GDM1 (cell line): ENCODE results near the gene CDY2B.
"Not testable (repeated sequence)": the region's sequence is repeated elsewhere in the genome, so short reads cannot be mapped to it uniquely, and the experiment has no call there.

ENCODE experiments used
- DNase-seq: peaks from one replicate; lab custom pipeline; 2025; lab: John Stamatoyannopoulos, UW

Gene CDY2B, protein sequence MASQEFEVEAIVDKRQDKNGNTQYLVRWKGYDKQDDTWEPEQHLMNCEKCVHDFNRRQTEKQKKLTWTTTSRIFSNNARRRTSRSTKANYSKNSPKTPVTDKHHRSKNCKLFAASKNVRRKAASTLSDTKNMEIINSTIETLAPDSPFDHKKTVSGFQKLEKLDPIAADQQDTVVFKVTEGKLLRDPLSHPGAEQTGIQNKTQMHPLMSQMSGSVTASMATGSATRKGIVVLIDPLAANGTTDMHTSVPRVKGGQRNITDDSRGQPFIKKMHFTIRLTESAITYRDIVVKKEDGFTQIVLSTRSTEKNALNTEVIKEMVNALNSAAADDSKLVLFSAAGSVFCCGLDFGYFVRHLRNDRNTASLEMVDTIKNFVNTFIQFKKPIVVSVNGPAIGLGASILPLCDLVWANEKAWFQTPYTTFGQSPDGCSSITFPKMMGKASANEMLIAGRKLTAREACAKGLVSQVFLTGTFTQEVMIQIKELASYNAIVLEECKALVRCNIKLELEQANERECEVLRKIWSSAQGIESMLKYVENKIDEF

DNA sequence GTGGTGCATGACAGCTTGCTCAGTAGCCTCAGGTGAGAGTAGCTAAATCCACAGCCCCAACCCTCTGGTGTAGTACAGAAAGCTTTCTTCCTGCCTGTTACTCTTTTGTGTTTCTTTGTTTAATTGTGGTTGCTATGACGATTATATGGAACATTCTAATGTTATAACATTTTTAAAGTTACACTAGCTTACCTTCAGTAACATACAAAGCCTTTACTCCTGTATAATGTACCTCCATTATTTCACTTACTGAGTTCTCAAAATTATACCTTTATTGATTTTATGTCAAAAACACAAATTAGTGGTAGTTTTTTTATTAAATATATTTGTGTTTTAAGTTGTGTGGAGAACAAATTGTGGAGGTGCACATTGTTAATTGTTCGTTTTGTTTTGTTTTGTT lies at the start of gene CDY2B:
Gene CDY2B (minus strand): TSS at position 101 of the 400 bp plus-strand sequence. CDS start 328 bp downstream, outside the sequence.
- DNase-seq: not testable (repeated sequence)

DNA sequence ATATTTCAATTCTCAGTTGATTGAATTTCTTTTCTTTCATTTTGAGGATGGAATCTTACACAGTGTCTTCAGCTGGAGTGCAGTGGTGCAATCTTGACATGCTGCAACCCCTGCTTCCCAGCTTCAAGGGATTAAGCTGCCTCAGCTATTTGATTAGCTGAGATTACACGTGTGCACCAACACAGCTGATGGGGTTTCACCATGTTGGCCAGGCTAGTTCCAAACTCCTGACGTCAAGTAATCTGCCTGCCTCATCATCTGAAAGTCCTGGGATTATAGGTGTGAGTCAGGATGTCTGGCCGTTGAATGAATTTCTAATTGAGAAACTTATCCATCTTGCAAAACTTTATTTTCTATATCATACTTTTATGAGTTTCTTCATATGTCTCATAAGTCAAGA lies 28.0 kb upstream of the CDY2B start:
- not testable (repeated sequence) for DNase-seq

DNA sequence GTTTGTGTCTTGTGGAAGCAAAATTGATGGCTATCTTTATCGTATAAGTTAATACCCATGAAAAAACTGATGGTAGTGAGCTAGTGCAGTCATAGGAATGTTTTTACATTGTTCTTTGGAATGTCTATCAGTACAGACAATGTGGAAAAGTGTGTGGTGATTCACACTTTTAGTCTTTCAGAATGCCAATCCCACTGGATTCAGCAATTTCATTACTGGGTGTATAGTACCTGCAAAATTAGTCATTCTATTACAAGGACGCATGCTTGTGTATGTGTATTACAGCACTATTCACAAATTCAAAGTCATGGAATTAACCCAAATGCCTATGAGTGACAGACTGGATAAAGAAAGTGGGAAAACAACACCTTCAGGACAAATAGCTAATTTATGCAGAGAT lies 27.3 kb upstream of the CDY2B start:
- not testable (repeated sequence) for DNase-seq

DNA sequence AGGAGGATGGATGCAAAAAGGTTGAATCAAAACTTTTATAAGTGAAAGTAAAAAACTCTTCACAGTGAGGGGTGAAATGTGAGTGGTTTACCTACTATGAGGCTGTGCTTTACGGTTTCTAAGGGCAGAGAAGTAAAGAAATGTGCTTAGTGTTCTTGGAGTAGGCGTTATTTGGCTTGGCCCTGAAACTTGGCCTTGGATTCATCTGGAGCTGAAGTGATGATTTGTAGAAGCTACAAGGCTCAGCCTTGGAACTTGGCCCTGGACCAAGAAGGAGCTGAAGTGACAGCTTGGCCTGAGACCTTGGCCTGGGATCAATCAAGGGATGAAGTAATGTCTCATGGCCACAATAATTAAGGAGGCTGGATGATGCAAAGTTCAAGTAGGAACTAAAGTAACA lies 1.7 kb upstream of the CDY2B start:
- not testable (repeated sequence) for DNase-seq

DNA sequence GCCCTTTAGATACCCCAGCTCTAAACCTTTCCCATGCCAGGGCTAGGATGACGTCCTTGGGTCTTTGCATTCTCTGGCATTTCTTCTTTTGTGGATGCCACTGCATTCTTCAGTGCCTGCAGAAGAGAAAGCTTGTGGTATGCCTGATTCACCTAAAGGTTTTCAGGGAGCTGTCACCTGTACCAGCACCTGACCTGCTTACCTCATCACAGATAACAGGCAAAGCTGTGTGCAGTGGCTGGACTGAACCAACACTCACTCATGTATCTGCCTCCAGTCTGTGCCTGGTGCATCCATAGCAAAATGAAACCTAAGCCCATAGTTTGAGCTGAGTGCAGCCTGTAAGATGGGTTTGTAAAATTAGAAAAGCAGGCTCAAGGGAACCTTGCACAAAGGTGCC lies 3.3 kb downstream of the CDY2B start:
- DNase-seq: not testable (repeated sequence)

DNA sequence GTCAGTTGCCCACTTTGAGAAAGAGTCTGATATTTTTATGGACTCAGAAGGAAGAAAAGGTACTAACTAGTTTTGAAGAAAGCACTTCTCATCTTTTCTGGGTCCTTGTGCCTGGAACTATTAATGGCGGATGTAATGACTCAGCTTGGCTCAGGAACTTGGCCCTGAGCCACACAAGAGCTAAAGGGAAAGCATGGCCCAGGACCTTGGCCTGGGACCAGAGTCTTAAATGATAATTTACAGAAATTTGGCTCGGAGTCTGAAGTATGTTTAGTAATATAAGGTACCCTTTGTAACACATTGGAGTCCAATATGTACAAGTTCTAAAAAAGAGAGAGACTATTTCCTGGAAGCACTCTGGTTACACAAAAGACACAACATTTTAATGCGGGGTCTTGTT lies 4.6 kb downstream of the CDY2B start:
- DNase-seq: not testable (repeated sequence)

DNA sequence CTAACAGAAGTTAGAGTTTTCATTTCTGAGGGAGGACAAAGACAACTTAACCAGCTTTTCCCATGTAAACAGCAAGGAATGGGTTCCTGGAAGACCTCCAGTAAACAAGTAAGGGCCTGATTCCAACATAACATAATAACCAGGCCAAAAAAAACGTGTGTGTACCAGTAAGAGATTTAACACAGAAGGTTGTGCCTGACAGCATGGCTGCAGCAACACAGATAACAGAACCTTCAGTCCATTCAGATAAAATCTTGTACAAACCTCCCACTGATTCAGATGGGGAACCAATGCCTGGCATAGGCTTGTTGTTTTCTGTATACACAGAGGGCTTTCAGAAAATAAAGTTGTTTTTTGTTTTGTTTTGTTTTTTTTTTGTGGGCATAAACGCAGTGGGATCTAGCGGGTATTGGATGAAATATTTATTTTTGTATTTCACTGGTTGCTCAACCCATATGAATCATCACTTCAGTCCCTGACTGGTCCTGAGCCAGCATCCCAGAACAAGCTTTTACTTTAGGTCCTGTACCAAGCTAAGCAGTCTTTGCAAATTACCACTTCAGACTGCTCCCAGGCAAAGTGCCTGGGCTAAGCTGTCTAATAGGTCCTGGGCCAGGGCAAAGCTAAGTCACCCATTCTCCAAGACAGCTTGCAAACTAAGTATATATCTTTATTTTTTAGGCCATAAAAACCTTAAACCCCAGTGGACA lies 8.7 kb downstream of the CDY2B start:
- not testable (repeated sequence) for DNase-seq

DNA sequence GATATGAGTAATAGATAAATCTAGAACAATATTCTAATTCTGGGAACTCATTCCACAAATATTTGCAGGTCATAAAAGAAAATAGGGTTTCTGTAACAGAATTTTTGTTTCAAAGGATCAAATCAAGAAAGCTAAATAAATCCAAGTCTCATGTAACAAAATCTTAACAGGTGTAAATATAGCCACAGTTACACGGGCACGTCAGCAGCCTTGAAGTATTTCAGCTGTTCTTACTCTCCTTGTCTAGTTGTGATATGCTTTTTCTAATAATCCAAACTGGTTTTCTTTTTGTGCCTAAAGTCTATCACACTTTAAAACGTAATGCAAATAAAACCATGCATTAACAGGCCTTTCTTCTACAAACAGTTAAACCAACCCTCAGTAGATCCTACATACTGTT lies 9.3 kb downstream of the CDY2B start:
- DNase-seq: not testable (repeated sequence)

DNA sequence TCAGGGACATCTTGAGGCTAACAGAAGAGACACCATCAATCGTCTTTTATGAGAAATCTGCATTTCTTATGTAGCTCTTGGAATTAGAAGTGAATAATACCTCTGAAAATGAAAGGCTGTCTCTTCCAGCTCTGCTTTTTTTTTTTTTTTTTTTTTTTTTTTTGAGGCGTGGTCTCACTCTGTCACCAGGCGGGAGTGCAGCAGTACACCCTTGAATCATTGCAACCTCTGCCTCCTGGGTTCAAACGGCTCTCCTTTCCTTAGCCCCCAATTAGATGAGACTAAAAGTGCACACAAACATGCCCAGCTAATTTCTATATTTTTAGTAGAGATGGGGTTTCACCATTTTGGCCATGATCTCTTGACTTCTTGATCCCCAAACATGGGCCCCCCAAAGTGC lies 12.2 kb downstream of the CDY2B start:
- not testable (repeated sequence) for DNase-seq

DNA sequence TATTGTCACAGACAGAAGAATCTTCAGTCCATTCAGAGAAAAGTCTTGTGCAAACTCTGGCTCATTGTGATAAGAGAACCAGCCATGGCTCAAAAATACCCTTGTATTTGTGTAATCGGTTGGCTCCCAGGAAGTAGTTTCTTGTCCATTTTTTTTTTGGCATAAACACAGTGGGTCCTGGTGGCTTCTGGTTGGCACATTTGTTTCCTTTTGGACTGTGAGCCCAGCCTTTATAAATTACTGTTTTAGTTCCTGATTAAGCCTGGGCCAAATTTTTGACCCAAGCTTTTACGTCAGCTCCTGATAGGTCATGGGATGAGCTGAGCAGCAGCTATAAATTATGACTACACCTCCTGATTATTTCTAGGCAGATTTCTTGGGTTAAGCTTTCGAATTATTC lies 19.4 kb downstream of the CDY2B start:
- DNase-seq: not testable (repeated sequence)

DNA sequence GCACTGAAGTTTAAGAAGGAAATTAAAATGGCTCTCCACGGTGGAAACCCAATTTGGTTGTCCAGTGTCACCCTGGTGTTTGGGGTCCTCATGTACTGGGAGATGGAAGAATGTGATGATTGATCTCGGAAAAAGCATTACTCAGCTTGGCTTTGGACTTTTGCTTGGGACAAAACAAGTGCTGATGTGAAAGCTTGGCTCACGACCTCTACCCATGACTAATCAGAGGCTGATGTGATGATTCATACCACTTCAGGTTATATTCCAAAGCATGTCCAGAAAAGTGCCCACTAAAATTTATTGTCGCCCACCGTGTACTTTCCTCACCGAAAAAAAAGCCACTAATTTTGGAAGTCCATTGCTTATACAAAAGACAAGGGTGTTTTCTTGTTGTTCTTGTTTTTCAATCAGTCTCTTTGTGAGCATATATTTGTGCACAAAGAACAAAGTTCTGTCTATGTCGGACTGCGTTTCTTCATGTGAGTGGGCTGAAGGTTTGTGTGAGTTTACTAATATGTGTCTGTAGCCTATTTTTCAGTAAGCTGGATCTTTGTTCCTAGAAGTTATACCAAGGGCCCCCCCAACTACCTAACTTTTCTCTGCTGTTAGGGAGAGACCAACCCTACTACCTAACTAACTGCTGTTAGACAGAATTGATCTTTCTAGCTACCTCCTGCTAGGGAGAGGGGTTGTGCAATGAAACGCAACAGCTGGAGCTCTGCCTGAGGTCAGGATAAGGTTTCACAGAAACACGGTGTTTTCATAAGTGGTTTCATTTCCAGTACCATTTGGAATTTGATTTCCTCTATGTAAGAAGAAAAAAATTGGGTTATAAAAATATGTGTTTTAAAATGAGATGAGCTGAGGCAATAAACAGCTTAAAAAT lies 22.8 kb downstream of the CDY2B start:
- DNase-seq: not testable (repeated sequence)

DNA sequence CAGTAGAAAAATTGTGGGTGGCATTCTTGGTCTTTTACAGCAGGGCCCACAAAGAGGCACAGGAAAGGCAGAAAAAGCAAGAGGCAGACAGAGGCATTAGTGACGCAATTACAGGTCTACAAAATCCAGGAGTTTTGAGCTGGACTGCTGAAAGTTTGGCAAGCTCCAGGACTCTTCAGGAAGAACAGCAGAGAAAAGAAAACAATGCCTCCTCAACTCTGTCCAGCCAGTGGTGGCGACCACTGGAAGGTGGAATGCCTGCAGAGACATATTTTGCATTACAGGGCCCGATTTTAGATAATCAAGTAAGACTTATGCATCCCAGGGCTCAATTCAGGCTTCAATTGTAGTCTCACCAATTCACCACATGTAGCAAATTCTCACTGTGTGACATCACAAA lies 23.5 kb downstream of the CDY2B start:
- not testable (repeated sequence) for DNase-seq

DNA sequence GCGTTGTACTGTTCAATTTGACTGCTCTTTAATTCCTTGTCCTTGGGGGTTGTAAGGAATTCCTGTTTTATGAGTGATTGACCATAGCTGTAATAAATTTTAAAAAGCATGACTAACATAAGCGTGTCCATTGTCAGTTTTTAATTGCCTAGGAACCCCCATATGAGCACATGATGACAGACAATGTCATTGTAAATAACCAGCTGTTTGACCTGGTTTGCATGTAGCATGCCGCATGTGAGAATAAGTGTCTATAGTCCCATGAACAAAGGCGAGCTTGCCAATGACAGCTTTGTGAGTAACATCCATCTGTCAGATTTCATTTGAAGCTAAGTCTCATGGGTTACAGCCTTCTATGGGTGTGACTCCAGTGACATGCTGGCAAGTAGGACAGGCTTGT lies 30.9 kb downstream of the CDY2B start:
- DNase-seq: not testable (repeated sequence)

DNA sequence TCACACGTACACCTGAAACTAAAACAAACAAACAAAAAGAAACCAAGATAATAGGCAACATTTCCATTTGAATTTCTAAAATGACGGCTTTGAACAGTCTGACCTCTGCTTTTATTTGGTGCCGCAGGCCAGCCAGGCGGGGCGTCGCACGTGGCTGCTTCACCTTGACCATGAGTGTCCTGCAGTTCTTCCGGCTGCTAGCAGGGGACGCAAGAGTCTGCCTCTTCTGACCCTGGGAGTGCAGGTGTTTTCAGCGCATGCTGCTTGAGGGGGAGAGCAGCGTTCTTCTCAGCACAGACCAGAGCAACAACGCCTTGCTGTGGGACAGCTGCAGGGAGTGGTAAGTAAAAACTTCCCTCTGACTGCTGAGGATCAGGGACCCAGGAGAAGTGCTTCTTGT lies 47.9 kb downstream of the CDY2B start:
- DNase-seq: not testable (repeated sequence)
